ENCODE measurements around the gene ERBB4. TPM values are rescaled to one million over a fixed set of nuclear protein-coding genes. Genes with fewer than 3 reads are reported as not detected.
"Not testable (repeated sequence)": the region's sequence is repeated elsewhere in the genome, so short reads cannot be mapped to it uniquely, and the experiment has no call there.

Gene ERBB4
- total and polyA plus RNA-seq, 7 experiments from 2014 or later: not detected

GRCh38 chr2:212112401-212112800 lies 426.2 kb downstream of the ERBB4 start:
- Mint-ChIP-seq H3K27me3 (no peaks in the 10 kb centered on the region), H3K4me3 (no peak overlapping the region), H3K36me3 (no peaks in the 10 kb centered on the region), H3K9me3 (peaks cover 0 to 11% (median 2%) of the 10 kb centered on the region in 11 donors), H3K4me1 (peaks cover 0 to 2% (median 0%) of the 10 kb centered on the region in 7 donors), H3K27ac (no peak overlapping the region)
- H3K4me1 ChIP-seq (ENCODE audit: control insufficient read depth in 2 of 2, insufficient read depth in 2 of 2, low read length in 2 of 2): no peaks in the 10 kb centered on the region
- H3K36me3 ChIP-seq (ENCODE audit: control insufficient read depth in 2 of 3, insufficient read depth in 3 of 3, low read length in 3 of 3): no peaks in the 10 kb centered on the region
- no peak overlapping the region for H3K27ac ChIP-seq (ENCODE audit: low read depth, low read length)
- no peaks in the 10 kb centered on the region for H3K9me3 ChIP-seq (ENCODE audit: control insufficient read depth in 2 of 3, low read length in 3 of 3)
- H3K27me3 ChIP-seq (ENCODE audit: control insufficient read depth in 2 of 2, insufficient read depth in 2 of 2, low read length in 2 of 2): no peaks in the 10 kb centered on the region
- DNase-seq: no peak
- CTCF ChIA-PET: no interaction called here
- intact Hi-C loops (cut with micrococcal nuclease): no loop called here
- no peak for ATAC-seq
- POLR2A ChIA-PET: no interaction called here
- H3K4me3 ChIP-seq (ENCODE audit: low read length): no peak overlapping the region

- DNase-seq (no peak), ATAC-seq (no peak)
- Mint-ChIP-seq H3K9me3 (peaks cover 0 to 19% (median 6%) of the 10 kb centered on the region in 11 donors), H3K27me3 (no peaks in the 10 kb centered on the region), H3K27ac (no peak overlapping the region), H3K36me3 (no peaks in the 10 kb centered on the region), H3K4me3 (no peak overlapping the region), H3K4me1 (peaks cover 0 to 2% (median 0%) of the 10 kb centered on the region in 7 donors)
- Histone ChIP-seq H3K4me3 (ENCODE audit: low read length) (no peak overlapping the region), H3K4me1 (ENCODE audit: control insufficient read depth in 2 of 2, insufficient read depth in 2 of 2, low read length in 2 of 2) (no peaks in the 10 kb centered on the region), H3K27ac (ENCODE audit: low read depth, low read length) (no peak overlapping the region), H3K9me3 (ENCODE audit: control insufficient read depth in 2 of 3, low read length in 3 of 3) (no peaks in the 10 kb centered on the region), H3K36me3 (ENCODE audit: control insufficient read depth in 2 of 3, insufficient read depth in 3 of 3, low read length in 3 of 3) (no peaks in the 10 kb centered on the region), H3K27me3 (ENCODE audit: control insufficient read depth in 2 of 2, insufficient read depth in 2 of 2, low read length in 2 of 2) (no peaks in the 10 kb centered on the region)
- intact Hi-C loops (cut with micrococcal nuclease): no loop called here
- ChIA-PET CTCF (no interaction called here), POLR2A (interaction anchor here (0.8 kb wide), 1 partner anchor 33 kb away, joined by 3 read pairs; no protein-coding TSS in a partner anchor)
Measured at GRCh38 chr2:212109792-212110680, 428.6 kb downstream of the ERBB4 start.

- Histone ChIP-seq H3K27me3 (ENCODE audit: control insufficient read depth in 2 of 2, insufficient read depth in 2 of 2, low read length in 2 of 2) (no peaks in the 10 kb centered on the region), H3K4me3 (ENCODE audit: low read length) (no peak overlapping the region), H3K27ac (ENCODE audit: low read depth, low read length) (no peak overlapping the region), H3K4me1 (ENCODE audit: control insufficient read depth in 2 of 2, insufficient read depth in 2 of 2, low read length in 2 of 2) (no peaks in the 10 kb centered on the region), H3K9me3 (ENCODE audit: control insufficient read depth in 2 of 3, low read length in 3 of 3) (no peaks in the 10 kb centered on the region), H3K36me3 (ENCODE audit: control insufficient read depth in 2 of 3, insufficient read depth in 3 of 3, low read length in 3 of 3) (no peaks in the 10 kb centered on the region)
- Mint-ChIP-seq H3K27me3 (no peaks in the 10 kb centered on the region), H3K4me1 (peaks cover 0 to 2% (median 0%) of the 10 kb centered on the region in 7 donors), H3K4me3 (no peak overlapping the region), H3K36me3 (no peaks in the 10 kb centered on the region), H3K9me3 (peaks cover 0 to 19% (median 5%) of the 10 kb centered on the region in 11 donors), H3K27ac (no peak overlapping the region)
- no peak for DNase-seq
- intact Hi-C loops (cut with micrococcal nuclease): no loop called here
- ATAC-seq: no peak
- ChIA-PET POLR2A (interaction anchor here (0.8 kb wide), 1 partner anchor 34 kb away, joined by 3 read pairs; no protein-coding TSS in a partner anchor), CTCF (no interaction called here)
Measured at GRCh38 chr2:212109217-212109616, 429.4 kb downstream of the ERBB4 start.

GRCh38 chr2:212107989-212108388 lies 430.6 kb downstream of the ERBB4 start:
- Mint-ChIP-seq H3K9me3 (peaks cover 0 to 19% (median 4%) of the 10 kb centered on the region in 11 donors), H3K4me3 (no peak overlapping the region), H3K36me3 (no peaks in the 10 kb centered on the region), H3K27me3 (no peaks in the 10 kb centered on the region), H3K27ac (no peak overlapping the region), H3K4me1 (no peaks in the 10 kb centered on the region)
- Histone ChIP-seq H3K36me3 (ENCODE audit: control insufficient read depth in 2 of 3, insufficient read depth in 3 of 3, low read length in 3 of 3) (no peaks in the 10 kb centered on the region), H3K4me1 (ENCODE audit: control insufficient read depth in 2 of 2, insufficient read depth in 2 of 2, low read length in 2 of 2) (no peaks in the 10 kb centered on the region), H3K27me3 (ENCODE audit: control insufficient read depth in 2 of 2, insufficient read depth in 2 of 2, low read length in 2 of 2) (no peaks in the 10 kb centered on the region), H3K27ac (ENCODE audit: low read depth, low read length) (no peak overlapping the region), H3K4me3 (ENCODE audit: low read length) (no peak overlapping the region), H3K9me3 (ENCODE audit: control insufficient read depth in 2 of 3, low read length in 3 of 3) (no peaks in the 10 kb centered on the region)
- POLR2A ChIA-PET: no interaction called here
- intact Hi-C loops (cut with micrococcal nuclease): no loop called here
- ATAC-seq: no peak
- no peak for DNase-seq
- CTCF ChIA-PET: no interaction called here

- no peak overlapping the region for H3K4me3 Mint-ChIP-seq
Measured at GRCh38 chr2:212107014-212107413, 431.6 kb downstream of the ERBB4 start.

GRCh38 chr2:212106536-212106935 lies 432.1 kb downstream of the ERBB4 start:
- H3K27ac Mint-ChIP-seq; H3K9me3 ChIP-seq (ENCODE audit: control insufficient read depth in 2 of 3, low read length in 3 of 3); H3K4me1 Mint-ChIP-seq; H3K36me3 Mint-ChIP-seq; intact Hi-C loops (cut with micrococcal nuclease); H3K27ac ChIP-seq (ENCODE audit: low read depth, low read length); POLR2A ChIA-PET; ATAC-seq; CTCF ChIA-PET; H3K4me3 ChIP-seq (ENCODE audit: low read length); H3K36me3 ChIP-seq (ENCODE audit: control insufficient read depth in 2 of 3, insufficient read depth in 3 of 3, low read length in 3 of 3); H3K4me1 ChIP-seq (ENCODE audit: control insufficient read depth in 2 of 2, insufficient read depth in 2 of 2, low read length in 2 of 2); H3K27me3 Mint-ChIP-seq; DNase-seq; H3K27me3 ChIP-seq (ENCODE audit: control insufficient read depth in 2 of 2, insufficient read depth in 2 of 2, low read length in 2 of 2); H3K4me3 Mint-ChIP-seq: not testable (repeated sequence)
- peaks cover 0 to 19% (median 4%) of the 10 kb centered on the region in 11 donors for H3K9me3 Mint-ChIP-seq

More at GRCh38 chr2:212107014-212107413, 431.6 kb downstream of the ERBB4 start:
- Histone ChIP-seq H3K36me3 (ENCODE audit: control insufficient read depth in 2 of 3, insufficient read depth in 3 of 3, low read length in 3 of 3) (no peaks in the 10 kb centered on the region), H3K4me3 (ENCODE audit: low read length) (no peak overlapping the region), H3K4me1 (ENCODE audit: control insufficient read depth in 2 of 2, insufficient read depth in 2 of 2, low read length in 2 of 2) (no peaks in the 10 kb centered on the region), H3K27ac (ENCODE audit: low read depth, low read length) (no peak overlapping the region), H3K27me3 (ENCODE audit: control insufficient read depth in 2 of 2, insufficient read depth in 2 of 2, low read length in 2 of 2) (no peaks in the 10 kb centered on the region), H3K9me3 (ENCODE audit: control insufficient read depth in 2 of 3, low read length in 3 of 3) (no peaks in the 10 kb centered on the region)
- H3K4me1 Mint-ChIP-seq: no peaks in the 10 kb centered on the region
- CTCF ChIA-PET: no interaction called here
- POLR2A ChIA-PET: no interaction called here
- H3K9me3 Mint-ChIP-seq: peaks cover 0 to 19% (median 4%) of the 10 kb centered on the region in 11 donors
- intact Hi-C loops (cut with micrococcal nuclease): no loop called here
- DNase-seq: no peak
- no peak for ATAC-seq
- no peak overlapping the region for H3K27ac Mint-ChIP-seq
- H3K27me3 Mint-ChIP-seq: no peaks in the 10 kb centered on the region
- no peaks in the 10 kb centered on the region for H3K36me3 Mint-ChIP-seq

- ATAC-seq: no peak
- no peaks in the 10 kb centered on the region for H3K4me1 ChIP-seq (ENCODE audit: control insufficient read depth in 2 of 2, insufficient read depth in 2 of 2, low read length in 2 of 2)
- no peaks in the 10 kb centered on the region for H3K36me3 ChIP-seq (ENCODE audit: control insufficient read depth in 2 of 3, insufficient read depth in 3 of 3, low read length in 3 of 3)
- intact Hi-C loops (cut with micrococcal nuclease): no loop called here
- no peaks in the 10 kb centered on the region for H3K27me3 ChIP-seq (ENCODE audit: control insufficient read depth in 2 of 2, insufficient read depth in 2 of 2, low read length in 2 of 2)
- no peak overlapping the region for H3K27ac Mint-ChIP-seq
- no peaks in the 10 kb centered on the region for H3K27me3 Mint-ChIP-seq
- ChIA-PET CTCF (no interaction called here), POLR2A (no interaction called here)
- no peaks in the 10 kb centered on the region for H3K4me1 Mint-ChIP-seq
- H3K4me3 Mint-ChIP-seq: no peak overlapping the region
- H3K9me3 ChIP-seq (ENCODE audit: control insufficient read depth in 2 of 3, low read length in 3 of 3): no peaks in the 10 kb centered on the region
- no peak overlapping the region for H3K27ac ChIP-seq (ENCODE audit: low read depth, low read length)
- H3K4me3 ChIP-seq (ENCODE audit: low read length): no peak overlapping the region
- peaks cover 0 to 17% (median 0%) of the 10 kb centered on the region in 11 donors for H3K9me3 Mint-ChIP-seq
- no peak for DNase-seq
- no peaks in the 10 kb centered on the region for H3K36me3 Mint-ChIP-seq
Measured at GRCh38 chr2:212099658-212100057, 438.9 kb downstream of the ERBB4 start.
